Fibroblast of skin of right biceps (primary cell): ENCODE results near the gene OR8A1.

Experiments
- DNase-seq: peaks from one replicate; pipeline ENCODE4 v3.0.0-alpha.2; 2013

OR8A1 gene

GRCh38 chr11:124569697-124570096 is at the start of gene OR8A1:
OR8A1 (plus strand) TSS chr11:124569997; CDS start chr11:124570120, 123 bp downstream.
- no peak for DNase-seq

GRCh38 chr11:124520550-124520854 is 49.3 kb upstream of the OR8A1 start:
- DNase-seq = no peak

DNA sequence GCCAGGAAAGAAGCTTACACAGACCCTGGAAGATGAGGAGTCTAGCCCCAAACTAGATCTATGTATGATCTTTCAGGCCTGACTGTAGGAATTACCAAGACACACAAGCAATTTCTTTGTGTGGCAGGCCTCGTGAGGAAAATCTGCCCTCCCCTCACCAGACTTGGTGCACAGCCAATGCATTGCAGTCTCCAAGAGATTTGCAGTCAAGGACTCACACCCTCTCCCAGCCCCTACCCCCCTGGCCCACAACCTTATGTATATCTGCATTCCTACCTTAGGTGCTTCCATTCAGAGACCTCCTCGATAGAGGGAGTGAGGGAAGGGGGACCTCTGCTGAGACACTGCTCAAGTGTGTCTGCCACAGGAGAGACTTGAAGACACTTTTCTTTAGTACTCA is 36.2 kb upstream of the OR8A1 start:
- DNase-seq = no peak

- no peak for DNase-seq
Measured at GRCh38 chr11:124534051-124534450, 35.7 kb upstream of the OR8A1 start.

DNA sequence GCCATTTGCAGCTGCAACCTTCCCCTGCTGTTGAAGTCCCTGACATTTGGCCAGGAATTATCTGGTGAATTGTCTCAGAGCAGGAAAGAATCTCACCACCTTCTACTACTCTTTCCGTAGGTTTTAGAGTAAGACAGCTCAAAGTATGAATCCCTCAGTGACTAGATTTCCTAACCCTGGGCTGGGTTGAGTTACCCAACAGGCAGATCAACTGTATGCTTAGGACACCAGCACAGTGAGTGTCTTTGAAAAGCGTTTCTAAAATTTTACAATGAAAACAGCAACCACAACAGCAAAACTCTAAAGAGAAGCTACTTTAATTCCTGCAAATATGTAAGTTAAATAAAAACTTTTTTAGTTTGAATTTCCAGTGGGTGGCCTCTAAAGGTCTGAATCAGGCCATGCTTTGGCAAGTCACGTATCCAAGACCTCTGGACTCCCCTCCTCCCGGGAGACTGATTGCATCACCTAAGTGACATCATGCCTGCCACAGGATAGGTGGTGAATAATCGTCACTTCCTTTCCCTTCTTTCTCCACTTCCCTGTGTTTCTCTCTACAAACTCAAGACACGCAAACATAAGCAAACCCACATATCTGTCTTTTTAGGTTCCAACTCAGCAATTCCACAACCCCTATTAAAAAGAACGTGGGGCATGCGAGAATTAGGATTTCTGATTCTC is 34.1 kb upstream of the OR8A1 start:
- DNase-seq = peak; percentile 36

DNA sequence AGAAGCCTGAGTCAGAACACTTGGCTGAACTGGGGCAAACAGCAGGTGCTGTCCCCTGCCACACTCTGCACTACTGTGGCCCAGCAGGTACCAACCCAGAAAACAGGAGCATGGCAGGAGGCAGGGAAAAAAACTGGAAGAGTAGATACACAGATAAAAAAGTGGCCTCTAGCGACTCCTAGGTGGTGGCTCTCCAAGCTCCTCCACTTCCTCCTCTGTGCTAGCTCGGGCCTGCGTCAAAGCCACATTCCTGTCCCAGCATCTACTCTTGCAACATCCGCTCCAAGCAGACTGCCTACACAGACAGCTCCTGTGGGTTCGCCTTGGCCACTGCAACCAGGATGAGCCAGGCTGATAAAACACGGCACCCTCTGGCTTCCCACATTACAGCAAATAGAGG is 33.3 kb upstream of the OR8A1 start:
- peak; percentile 41 for DNase-seq

- peak; percentile 25 for DNase-seq
Measured at GRCh38 chr11:124538019-124538418, 31.8 kb upstream of the OR8A1 start.

- DNase-seq = no peak
Measured at GRCh38 chr11:124541204-124541603, 28.6 kb upstream of the OR8A1 start.

GRCh38 chr11:124543145-124543544 is 26.7 kb upstream of the OR8A1 start:
- DNase-seq = no peak

GRCh38 chr11:124543554-124543953 is 26.2 kb upstream of the OR8A1 start, which contains the start of gene OR8B12:
OR8B12 (minus strand) TSS chr11:124543654; CDS start chr11:124543654, 0 bp downstream.
- no peak for DNase-seq

GRCh38 chr11:124551189-124551588 is 18.6 kb upstream of the OR8A1 start:
- DNase-seq = no peak

DNA sequence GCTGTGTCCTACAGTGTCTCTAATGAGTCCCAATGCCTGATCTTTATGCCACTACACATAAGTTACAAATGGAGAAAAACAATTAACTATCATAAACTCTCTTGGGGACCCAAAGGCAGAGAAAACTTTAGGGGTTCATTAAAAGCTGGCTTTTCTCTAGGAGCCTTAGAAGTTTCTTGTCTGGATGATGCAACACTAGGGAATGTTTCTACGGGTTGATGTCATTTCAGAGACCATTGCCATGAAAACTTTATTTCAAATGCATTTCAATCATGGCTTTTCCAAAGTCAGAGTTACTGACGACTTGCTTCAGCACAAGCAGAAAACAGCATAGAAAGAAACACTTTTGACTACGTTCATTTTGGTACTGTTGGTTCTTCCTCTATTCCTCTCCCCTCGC is 17.8 kb upstream of the OR8A1 start:
- no peak for DNase-seq

DNA sequence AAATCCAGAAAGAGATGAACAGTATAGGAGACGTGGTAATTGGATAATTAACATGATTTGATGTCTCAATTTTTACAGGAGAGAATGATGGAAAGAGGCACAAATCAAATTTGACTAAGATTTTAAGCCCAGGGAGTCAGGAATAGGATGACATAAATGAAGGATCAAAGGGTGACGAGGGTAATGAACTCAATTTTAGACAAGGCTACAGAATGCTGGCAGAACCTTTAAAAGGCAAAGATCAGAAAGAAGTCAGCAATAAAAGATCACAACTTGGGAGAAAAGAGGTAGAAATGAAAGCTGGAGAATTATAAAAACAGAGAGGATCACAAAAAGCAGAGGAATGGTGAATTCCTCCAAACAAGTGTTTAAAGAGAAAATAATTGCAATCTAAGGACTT is 13.0 kb upstream of the OR8A1 start:
- DNase-seq = no peak

DNA sequence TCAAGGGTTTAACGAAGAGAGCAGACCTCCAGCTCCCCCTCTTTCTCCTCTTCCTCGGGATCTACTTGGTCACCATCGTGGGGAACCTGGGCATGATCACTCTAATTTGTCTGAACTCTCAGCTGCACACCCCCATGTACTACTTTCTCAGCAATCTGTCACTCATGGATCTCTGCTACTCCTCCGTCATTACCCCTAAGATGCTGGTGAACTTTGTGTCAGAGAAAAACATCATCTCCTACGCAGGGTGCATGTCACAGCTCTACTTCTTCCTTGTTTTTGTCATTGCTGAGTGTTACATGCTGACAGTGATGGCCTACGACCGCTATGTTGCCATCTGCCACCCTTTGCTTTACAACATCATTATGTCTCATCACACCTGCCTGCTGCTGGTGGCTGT is 363 bp downstream of the OR8A1 start:
- DNase-seq = no peak

DNA sequence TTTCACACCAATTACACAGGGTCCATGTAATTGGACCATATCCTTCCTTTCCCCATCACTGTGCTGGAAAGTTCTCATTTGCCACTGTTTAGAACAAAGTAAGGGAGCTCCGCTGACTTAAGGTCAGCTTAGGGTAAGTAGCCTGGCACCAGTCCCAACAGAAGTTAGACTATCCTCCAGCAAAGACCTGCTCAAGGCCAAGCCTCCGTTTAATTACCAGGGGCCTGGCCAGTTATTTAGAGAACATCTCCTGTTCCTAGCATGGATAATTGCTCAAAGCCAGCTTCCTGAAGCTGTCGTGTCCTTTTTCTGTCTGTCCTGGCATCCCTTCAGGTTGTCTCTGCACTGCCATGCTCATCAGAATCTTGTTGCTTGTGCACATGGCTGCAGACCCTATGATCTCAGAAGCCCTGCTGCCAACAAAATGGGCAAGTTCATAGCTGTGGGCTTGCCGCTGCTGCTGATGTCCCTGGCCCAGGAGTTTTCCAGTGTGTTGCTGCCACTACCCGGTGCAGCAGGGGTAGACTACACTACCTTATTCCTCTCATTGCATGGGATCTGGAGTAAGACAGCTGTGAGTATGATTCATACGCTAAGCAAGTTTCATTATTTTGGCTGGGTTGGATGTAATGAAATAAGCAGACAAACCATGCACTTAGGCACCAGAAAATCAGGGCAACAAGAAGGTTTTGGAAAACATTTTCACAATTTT is 8.1 kb downstream of the OR8A1 start:
- no peak for DNase-seq

- DNase-seq = no peak
Measured at GRCh38 chr11:124578761-124579160, 9.0 kb downstream of the OR8A1 start.

DNA sequence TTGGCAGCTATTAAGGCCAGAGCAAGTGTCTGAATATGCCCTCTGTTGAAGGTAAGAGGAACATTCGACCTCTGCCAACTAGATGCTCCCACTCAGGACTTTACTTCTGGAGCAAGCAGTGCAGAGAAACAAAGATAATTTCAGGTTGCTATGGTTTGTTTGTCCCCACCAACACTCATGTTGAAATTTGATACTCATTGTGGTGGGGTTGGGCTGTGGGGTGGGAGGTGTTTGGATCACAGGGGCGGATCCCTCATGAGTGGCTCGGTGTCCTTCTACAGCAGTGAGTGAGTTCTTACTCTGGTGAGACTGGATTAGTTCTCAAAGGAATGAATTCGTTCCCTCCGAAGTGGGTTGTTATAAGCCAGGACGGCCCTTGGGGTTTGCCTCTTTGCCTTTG is 12.0 kb downstream of the OR8A1 start:
- DNase-seq = no peak

- DNase-seq = no peak
Measured at GRCh38 chr11:124582565-124582964, 12.8 kb downstream of the OR8A1 start.

DNA sequence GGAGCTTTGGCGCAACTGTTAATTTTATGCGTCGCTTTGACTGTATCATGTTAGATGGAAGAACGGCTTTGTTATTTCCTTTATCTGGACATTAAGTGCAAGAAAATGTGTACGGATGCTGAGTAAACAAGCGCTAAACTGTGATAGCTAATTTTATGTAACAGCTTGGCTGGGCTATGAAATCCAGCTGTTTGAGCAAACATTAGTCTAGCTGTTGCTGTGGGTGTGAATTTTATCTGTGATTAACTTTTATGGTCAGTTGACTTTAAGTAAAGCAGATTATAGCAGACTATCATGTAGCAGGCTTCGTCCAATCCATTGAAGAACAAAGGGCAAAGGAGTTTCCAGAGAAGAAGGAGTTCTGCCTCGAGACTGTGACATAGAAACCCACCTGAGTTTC is 14.0 kb downstream of the OR8A1 start:
- no peak for DNase-seq

GRCh38 chr11:124584681-124585372 is 15.0 kb downstream of the OR8A1 start:
- DNase-seq = no peak

DNA sequence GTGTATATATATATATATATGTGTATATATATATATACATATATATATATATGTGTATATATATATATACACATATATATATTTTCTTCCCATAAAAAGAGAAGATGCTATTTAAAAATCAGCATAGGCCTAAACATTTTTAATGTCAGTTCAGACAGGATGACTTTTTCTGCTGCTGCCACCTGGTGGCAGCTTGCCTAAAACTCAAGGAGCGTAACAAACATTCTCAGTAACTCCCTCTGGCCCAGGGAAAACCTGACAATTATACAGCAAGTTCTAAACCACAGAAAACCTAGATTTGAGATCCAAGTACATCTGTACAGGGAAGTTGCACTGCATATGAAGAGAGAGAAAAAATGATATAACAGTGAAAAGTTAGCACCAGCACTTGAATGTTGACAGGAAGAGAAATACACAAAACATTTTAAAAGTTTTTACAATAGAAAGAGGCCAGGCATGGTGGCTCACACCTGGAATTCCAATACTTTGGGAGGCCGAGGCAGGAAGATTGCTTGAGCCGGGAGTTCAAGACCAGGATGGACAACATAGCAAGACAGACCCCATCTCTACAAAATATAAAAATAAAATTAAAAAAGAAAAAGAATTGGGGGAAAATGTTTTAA is 16.6 kb downstream of the OR8A1 start:
- DNase-seq = peak; percentile 59

GRCh38 chr11:124591430-124591829 is 21.6 kb downstream of the OR8A1 start:
- no peak for DNase-seq

- DNase-seq = no peak
Measured at GRCh38 chr11:124592627-124593026, 22.8 kb downstream of the OR8A1 start.

GRCh38 chr11:124595302-124595701 is 25.5 kb downstream of the OR8A1 start:
- DNase-seq = no peak
